Tibial nerve (tissue), 4 donors: ENCODE measurements around the gene GTF3C2. TPM values are rescaled to one million over a fixed set of nuclear protein-coding genes. Genes with fewer than 3 reads are reported as not detected.
A peak's percentile ranks its signal among the peaks of the same experiment; 100 is the strongest.

Source experiments
- DNase-seq, 2 donors: peaks; one replicate each; pipeline ENCODE4 v3.0.0-alpha.2; 2019; ENCODE audit warnings: low spot score in 2 of 2
- H3K27ac ChIP-seq, 4 donors: fragments of 200-600 bp; sonication (generic) in 3 of 4; one replicate each; pipeline ENCODE4 v1.5.1; 2017 to 2019; ENCODE audit warnings: mild to moderate bottlenecking in 1 of 4
- H3K27me3 ChIP-seq, 2 donors: fragments of 200-600 bp; sonication (generic) in 1 of 2; one replicate each; pipeline versions ENCODE4 v1.5.1 to v1.6.0; 2017 to 2019
- H3K36me3 ChIP-seq, 3 donors: fragments of 200-600 bp; sonication (generic); one replicate each; pipeline ENCODE4 v1.5.1; 2018 to 2019
- H3K4me1 ChIP-seq, 4 donors: fragments of 200-600 bp; sonication (generic) in 3 of 4; one replicate each; pipeline ENCODE4 v1.5.1; 2017 to 2019
- H3K4me3 ChIP-seq, 4 donors: fragments of 200-600 bp; sonication (generic) in 3 of 4; one replicate each; pipeline ENCODE4 v1.5.1; 2017 to 2019; ENCODE audit warnings: mild to moderate bottlenecking in 1 of 4, moderate library complexity in 1 of 4
- H3K9me3 ChIP-seq, 4 donors: fragments of 200-600 bp; sonication (generic) in 3 of 4; one replicate each; pipeline ENCODE4 v1.5.1; 2017 to 2019
- EP300 ChIP-seq, 2 donors: sonication (generic); formaldehyde crosslinking; IDR thresholded peaks; one replicate each; pipeline ENCODE4 v1.6.1; 2017; ENCODE audit warnings: antibody characterized with exemption in 2 of 2, mild to moderate bottlenecking in 1 of 2
- POLR2A ChIP-seq, 2 donors: fragments of 450-650 bp; IDR thresholded peaks; one replicate each; pipeline ENCODE4 v1.6.1; 2017; ENCODE audit warnings: antibody characterized with exemption in 2 of 2, mild to moderate bottlenecking in 2 of 2, moderate library complexity in 2 of 2
- WGBS, 2 donors: methylation state at CpG; one replicate each; pipeline ENCODE4 v1.1.5; 2018; 5-methylcytosine and 5-hydroxymethylcytosine counted together
- total RNA-seq, 4 donors: library from RNA; depleted of rRNA; stranded (reverse); fragments of >200 nt; gene quantifications; one replicate each; pipeline ENCODE4 v1.1.0, GENCODE V29; 2016
- TF ChIP-seq, protein P1 (sequence below), 5 experiments: fragments of 200-600 bp in 3 of 5; fragments of 450-650 bp in 2 of 5; sonication (generic) in 3 of 5; IDR thresholded peaks; one replicate each; pipeline ENCODE4 v1.5.1; 2016 to 2019; ENCODE audit warnings: antibody characterized with exemption in 5 of 5, mild to moderate bottlenecking in 3 of 5, moderate library complexity in 2 of 5

Gene GTF3C2
- total RNA-seq, 4 donors from 2014 or later: 38.9 to 54.0 (median 46.0) TPM

DNA sequence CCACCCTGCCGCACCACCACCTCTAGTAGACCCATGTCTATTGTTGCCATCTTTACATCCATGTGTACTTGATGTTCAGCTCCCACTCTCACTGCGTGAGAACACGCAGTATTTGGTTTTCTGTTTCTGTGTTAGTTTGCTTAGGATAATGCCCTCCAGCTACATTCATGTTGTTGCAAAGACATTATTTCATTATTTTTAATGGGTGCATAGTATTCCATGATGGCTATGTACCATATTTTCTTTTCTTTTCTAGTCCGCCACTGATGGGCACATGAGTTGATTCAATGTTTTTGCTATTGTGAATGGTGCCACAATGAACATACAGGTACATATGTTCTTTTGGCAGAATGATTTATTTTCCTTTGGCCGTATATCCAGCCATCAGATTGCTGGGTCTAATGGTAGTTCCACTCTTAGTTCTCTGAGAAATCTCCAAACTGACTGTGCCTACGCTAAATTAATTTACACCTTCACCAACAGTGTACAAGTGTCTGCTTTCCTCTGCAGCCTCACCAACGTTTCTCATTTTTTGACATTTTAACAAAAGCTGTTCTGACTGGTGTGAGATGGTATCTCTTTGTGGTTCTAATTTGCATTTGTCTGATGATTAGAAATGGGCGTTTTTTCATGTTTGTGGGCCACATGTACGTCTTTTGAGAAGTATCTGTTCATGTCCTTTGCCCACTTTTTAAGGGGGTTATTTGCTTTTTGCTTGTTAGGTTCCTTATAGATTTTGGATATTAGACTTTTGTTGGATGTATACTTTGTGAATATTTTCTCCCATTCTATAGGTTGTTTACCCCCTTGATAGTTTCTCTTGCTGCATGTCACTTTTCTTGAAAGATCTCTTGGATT, 34.5 kb upstream of the GTF3C2 start:
- no peak for DNase-seq
- WGBS, 2 donors: 94 to 95% methylated on average over 9 of the region's 9 CpGs

DNA sequence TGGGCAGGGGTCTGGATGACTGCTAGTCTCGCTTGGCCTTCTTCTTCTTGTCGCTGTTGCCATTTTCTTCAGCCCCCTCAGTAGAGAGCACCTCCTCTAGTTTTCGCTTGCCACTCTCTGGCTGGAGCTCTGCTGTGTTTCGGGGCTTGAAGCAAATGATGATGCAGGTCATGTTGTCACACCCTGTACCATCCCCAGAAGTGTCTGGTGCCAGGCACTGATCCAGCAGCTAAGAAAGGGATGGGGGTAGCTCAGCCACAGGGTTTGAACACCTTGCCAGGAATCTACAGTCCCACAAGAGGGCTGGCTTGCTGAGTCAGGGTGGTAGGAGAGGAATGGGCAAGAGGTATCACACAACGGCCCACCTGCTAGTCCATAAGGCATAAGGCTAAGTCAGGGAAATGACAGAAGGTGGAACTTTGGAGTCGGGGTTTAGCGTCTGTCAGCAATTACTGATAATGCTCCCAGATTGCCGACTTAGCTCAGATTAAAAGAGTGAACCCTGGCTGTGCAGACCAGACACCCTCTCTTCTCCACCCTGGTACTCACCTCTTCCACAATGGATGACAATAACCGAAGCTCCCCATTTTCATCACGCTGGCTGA, 25.1 kb upstream of the GTF3C2 start:
- no peak overlapping the region for H3K4me3 ChIP-seq
- peaks cover 0 to 34% (median 15%) of the 10 kb centered on the region in 4 donors for H3K4me1 ChIP-seq
- H3K27me3 ChIP-seq: no peaks in the 10 kb centered on the region
- TF ChIP-seq, protein P1, sequence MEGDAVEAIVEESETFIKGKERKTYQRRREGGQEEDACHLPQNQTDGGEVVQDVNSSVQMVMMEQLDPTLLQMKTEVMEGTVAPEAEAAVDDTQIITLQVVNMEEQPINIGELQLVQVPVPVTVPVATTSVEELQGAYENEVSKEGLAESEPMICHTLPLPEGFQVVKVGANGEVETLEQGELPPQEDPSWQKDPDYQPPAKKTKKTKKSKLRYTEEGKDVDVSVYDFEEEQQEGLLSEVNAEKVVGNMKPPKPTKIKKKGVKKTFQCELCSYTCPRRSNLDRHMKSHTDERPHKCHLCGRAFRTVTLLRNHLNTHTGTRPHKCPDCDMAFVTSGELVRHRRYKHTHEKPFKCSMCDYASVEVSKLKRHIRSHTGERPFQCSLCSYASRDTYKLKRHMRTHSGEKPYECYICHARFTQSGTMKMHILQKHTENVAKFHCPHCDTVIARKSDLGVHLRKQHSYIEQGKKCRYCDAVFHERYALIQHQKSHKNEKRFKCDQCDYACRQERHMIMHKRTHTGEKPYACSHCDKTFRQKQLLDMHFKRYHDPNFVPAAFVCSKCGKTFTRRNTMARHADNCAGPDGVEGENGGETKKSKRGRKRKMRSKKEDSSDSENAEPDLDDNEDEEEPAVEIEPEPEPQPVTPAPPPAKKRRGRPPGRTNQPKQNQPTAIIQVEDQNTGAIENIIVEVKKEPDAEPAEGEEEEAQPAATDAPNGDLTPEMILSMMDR (IDR thresholded peaks at IDR 0.05): no peak
- TF ChIP-seq POLR2A (IDR thresholded peaks at IDR 0.05) (no peak), EP300 (IDR thresholded peaks at IDR 0.05) (no peak)
- H3K36me3 ChIP-seq: peaks cover 0 to 70% (median 20%) of the 10 kb centered on the region in 3 donors
- H3K27ac ChIP-seq: peak overlapping the region; percentile 68 to 93 (median 84)
- 92% methylated on average over 10 of the region's 10 CpGs for WGBS, 2 donors
- DNase-seq: no peak
- H3K9me3 ChIP-seq: no peaks in the 10 kb centered on the region

More for the DNA sequence above, 34.5 kb upstream of the GTF3C2 start:
- Histone ChIP-seq H3K4me1 (no peaks in the 10 kb centered on the region), H3K9me3 (no peaks in the 10 kb centered on the region), H3K27me3 (no peaks in the 10 kb centered on the region), H3K36me3 (peaks cover 0 to 19% (median 0%) of the 10 kb centered on the region in 3 donors), H3K27ac (no peak overlapping the region), H3K4me3 (no peak overlapping the region)
- TF ChIP-seq EP300 (IDR thresholded peaks at IDR 0.05) (no peak), POLR2A (IDR thresholded peaks at IDR 0.05) (no peak)
- TF ChIP-seq, protein P1 (IDR thresholded peaks at IDR 0.05): no peak

DNA sequence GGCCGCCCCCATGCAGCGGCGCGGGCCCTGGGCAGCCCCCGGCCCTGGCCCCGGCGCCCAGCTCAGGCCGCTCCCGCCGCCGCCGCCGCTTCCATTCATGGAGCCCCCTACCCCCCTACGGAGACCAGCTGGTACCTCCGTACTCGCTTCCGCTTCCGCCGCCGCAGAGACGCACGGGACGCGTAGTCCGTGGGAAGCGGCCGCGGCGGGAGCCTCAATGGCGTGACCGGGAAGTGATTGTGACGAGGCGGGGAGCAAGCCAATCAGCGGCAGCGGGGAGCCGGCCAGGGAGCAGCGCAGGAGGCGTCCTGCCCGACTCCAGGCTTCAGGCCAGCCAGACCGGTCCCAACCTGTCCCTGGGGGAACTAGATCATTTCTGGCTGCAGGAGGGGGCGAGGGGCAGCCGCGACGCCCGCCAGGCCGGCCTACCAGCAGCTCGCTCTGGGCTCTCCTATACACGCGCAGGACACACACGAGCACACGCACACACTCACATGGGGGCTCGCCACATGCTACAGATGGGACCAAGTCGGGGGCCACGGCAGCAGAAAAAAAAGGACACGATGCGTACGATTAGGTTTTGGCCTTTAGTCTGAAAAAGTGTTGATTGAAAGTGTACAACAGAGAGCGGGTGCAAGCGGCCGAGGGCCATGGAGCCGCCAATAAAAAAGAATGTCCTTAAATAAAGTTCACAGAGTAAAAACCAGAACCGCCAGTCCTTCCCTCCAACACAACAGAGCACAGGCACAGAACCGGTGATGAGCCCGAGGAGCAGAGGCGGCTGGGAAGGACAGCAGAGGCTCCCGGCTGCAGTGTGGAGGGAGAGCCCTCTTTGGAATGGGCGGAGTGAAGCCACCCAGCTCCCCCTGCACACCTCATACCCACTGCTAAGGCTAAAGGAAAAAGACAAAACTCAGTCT, 24.3 kb upstream of the GTF3C2 start, which contains the start of gene ZNF513:
Gene ZNF513 (minus strand): TSS at position 109 of the 920 bp plus-strand sequence. CDS start 208 bp downstream, outside the sequence.
- Histone ChIP-seq H3K27ac (peak within 1 kb of the TSS; percentile 68 to 93 (median 84)), H3K27me3 (no peaks in the 10 kb centered on the region), H3K4me3 (peak within 1 kb of the TSS; percentile 43 to 79 (median 69)), H3K4me1 (peaks cover 0 to 36% (median 15%) of the 10 kb centered on the region in 4 donors), H3K9me3 (no peaks in the 10 kb centered on the region), H3K36me3 (peaks cover 0 to 70% (median 28%) of the 10 kb centered on the region in 3 donors)
- DNase-seq: peak; percentile 91 to 93
- TF ChIP-seq EP300 (IDR thresholded peaks at IDR 0.05): peak; percentile 67 to 91
- TF ChIP-seq, protein P1 (IDR thresholded peaks at IDR 0.05): peak in 1 of 5 experiments; percentile 19
- peak; percentile 43 to 50 for TF ChIP-seq POLR2A (IDR thresholded peaks at IDR 0.05)
- WGBS, 2 donors: 18 to 29% methylated on average over 37 to 49 of the region's 67 CpGs

DNA sequence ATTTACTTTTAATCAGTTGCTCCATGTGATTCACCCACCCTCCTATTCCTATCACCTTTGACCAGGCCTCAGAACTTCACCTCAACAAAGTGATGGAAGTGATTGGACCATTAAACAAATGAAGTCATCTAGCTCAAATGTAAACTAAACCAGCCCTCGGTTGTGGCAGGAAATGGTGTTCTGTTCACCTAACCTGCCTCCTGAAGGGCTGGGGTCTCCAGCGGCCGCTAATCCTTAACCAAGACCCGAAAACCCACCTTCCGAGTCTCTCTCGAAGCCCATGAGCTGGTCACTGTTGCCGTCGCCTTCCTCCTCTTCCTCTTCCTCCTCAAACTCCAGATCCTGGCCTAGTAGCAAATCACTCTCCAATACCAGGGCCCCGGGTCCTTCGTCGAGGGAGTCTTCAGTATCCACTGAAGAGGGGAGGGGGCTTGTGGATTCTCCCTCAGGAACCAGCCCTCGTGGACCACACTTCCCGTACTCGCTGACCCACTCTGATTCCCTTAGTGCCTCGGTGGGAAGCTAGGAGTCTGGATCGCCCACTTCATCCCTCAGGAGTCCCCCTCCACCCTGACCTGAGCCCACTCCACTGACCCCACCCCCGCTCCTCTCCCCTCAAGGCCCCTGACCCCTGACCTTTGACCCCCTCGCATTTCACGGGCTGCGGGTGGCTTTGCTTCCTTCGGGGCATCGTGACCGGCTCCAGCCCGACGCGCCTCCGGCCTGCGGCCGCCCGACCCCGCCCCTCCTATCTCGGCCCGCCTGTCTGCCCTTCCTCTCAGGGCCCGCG, 23.5 kb upstream of the GTF3C2 start:
- H3K4me1 ChIP-seq: peaks cover 0 to 36% (median 15%) of the 10 kb centered on the region in 4 donors
- peaks cover 0 to 70% (median 36%) of the 10 kb centered on the region in 3 donors for H3K36me3 ChIP-seq
- 2 to 3% methylated on average over 21 to 32 of the region's 35 CpGs for WGBS, 2 donors
- peak; percentile 47 to 67 for DNase-seq
- peak overlapping the region; percentile 43 to 79 (median 69) for H3K4me3 ChIP-seq
- no peaks in the 10 kb centered on the region for H3K9me3 ChIP-seq
- no peaks in the 10 kb centered on the region for H3K27me3 ChIP-seq
- TF ChIP-seq, protein P1 (IDR thresholded peaks at IDR 0.05): no peak
- TF ChIP-seq EP300 (IDR thresholded peaks at IDR 0.05) (no peak), POLR2A (IDR thresholded peaks at IDR 0.05) (no peak)
- peak overlapping the region; percentile 68 to 93 (median 84) for H3K27ac ChIP-seq
